Measurements from ENCODE around the gene SLIT3.

Gene SLIT3

DNA sequence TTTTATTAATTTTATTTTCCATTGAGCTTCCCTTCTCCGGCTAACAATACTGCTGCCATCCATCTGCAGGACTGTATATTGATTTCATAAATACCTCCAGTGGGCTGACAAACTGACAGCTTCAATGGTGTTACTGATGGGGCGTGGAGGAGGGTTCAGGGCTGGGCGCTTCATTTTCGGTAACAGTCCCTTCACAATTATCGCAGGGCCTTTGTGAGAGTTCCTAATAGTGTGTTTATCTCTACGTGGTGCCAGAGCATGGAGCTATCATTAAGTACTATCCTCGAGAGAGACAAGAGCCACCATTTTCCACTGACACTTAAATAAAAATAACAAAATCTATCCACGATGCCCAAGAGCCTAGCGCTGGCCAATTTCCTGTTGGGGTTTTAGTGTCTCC lies 414.8 kb downstream of the SLIT3 start:
- DNase-seq (ENCODE audit: low read depth): no peak

DNA sequence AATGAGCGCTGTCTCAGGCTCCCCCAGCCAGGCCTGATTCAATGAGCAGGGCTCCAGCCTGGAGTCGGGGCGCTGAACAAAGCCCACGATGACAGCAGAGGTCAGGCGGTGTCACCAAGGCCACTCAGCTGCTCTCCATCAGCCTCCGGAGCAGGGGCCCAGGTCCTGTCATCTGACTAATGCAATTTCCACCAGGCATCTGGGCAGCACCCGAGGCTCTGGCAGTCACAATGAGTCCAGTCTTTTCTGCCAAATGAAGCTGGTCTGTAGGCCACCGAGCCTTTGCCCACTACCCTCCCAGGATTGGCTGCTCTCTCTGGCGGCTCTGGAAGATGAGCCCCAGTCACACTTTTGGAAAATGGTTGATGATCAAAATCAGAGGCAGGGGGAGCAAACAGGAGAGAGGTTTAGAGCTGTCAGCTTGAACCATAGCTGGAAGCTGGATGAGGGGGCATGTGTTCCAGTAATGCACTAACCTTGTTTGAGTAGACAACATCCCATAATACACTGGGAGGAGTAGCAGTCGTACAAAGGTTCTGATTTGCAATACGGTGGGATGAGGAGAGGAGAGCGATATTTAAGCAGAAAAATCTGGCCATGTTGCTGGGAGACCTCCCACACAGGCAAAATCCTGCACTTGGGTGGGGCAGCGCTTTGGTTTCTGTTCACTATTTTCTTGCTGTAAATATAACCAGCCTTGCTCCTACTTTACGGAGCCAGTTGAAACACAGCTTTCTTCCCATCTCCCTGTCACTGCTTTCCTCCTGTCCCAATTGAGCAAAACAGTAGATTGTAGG lies 415.4 kb downstream of the SLIT3 start:
- DNase-seq (ENCODE audit: low read depth): no peak

DNA sequence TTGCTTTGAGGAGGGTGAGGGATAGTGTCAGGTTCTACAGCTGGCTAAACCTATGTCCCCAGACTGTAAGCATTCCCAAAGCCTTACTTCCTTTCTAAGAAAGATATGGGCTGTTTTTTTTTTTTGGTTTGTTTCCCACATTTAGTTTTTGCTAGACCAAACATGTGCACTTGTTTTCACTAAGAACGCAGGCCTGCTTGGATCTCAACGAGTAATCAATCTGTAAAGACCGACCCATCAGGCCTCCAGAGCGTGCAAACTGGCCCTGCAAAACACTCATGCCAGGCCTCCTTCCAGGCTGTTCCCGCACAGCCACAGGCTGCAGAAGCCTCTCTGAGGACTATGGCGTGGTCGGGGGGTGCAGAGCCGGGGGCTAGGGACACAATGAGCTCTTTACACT lies 416.9 kb downstream of the SLIT3 start:
- DNase-seq (ENCODE audit: low read depth): no peak

DNA sequence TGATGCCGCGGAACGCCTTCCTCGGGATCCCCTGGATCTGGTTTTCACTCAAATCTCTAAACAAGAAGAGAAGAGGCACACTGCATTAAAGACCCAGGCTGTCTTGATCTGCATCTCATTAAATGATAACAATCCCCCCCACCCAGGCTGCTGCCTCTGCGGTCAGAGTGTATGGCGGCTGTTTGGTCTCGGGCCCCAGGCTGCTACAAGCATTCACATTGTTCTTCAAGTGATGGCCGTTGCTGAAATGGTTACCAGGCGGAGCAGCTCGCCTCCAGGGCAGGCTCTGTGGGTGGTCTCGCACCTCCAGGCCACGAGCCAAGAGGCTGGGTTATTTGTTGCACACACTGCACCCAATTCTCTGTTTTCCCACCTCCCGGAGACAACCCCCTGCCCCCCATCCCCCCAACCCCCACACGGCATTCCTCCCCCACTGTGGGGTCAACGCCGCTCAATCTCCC lies 417.6 kb downstream of the SLIT3 start:
- no peak for DNase-seq (ENCODE audit: low read depth)

DNA sequence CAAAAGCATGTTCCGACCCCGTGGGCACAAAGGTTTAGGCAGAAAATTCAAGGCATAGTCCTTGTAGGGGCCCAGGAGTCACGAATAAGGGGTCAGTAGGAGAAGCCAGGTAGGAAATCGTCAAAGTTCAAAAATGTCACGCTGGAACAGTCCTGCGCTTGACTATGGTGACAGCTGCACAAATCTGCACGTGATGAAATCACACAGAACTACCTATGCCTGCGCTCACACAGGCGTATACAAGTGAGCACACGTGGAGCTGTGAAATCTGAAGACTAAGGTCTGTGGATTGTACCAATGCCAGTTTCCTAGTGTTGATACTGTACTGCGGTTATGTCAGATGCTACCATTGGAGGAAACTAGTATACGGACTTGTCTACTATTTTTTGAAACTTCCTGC lies 418.7 kb downstream of the SLIT3 start:
- no peak for DNase-seq (ENCODE audit: low read depth)

DNA sequence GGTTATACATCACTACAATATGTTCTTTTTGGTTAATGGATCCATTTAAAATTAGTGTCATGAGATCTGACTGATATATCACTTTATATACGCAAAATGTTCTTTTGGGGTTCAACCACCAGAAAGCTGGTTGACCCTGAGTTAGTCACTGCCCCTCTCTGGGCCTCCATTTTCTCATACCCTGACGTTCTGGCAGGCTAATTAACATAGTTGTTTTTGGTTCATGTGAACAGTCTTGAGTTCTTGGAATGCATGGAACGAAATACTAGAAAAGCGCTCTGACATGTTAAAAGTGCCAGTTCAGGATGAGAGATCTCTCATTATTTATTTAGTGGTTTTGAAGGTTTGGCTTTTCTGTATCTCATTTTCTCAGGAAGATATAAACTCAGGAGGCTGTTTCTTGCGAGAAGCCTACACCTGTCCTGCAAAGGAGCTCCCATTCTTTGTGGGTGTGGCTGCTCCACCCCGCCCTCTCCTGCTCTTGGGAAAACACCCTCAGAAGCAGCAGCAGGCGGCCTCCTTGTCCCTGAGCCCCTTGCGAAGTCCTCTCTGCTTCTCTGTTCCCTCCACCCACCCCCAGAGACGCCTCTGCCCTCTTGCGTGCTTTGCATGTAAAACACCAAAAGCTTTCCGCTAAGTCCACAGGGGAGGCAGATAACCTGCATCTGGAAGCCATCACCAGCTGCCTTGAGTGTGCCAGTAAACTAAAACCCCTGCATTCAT lies 419.4 kb downstream of the SLIT3 start:
- DNase-seq (ENCODE audit: low read depth): no peak

DNA sequence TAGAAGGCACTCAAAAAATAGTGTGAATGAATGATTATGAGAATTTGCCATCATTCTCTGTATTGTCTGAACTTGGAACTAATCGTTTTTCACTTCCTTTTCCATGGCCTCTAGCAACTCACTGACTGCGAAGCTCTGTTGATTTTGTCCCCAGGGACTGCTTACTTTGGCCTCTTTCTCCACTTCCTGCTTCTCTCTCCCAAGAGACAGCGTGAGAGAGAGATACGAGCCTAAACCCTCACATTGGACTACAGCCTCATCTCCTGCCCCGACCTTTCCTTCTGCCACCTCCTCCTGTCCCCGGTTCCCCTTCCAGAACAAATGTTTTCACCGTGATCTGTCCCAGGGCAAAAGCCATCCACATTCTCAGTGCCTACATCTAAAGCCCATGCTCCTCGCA lies 421.0 kb downstream of the SLIT3 start:
- DNase-seq (ENCODE audit: low read depth): no peak

DNA sequence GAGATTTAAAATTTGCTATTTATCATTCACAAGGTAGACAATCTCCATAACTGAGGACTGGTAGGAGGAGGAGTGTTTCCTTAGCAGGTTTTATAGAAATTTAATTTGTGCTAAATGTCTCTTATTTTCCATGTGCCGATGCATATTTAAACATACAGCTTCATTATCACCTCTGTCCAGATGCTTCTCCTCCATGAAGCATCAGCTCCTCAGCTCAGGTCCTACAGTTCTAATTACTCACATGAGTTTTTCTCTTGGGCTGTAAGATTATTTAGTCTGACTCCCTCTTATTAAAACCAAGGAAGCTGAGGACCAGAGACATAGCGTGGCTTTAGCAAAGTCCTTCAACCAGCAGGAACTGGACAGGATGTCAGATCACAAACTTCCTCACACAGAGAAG lies 421.6 kb downstream of the SLIT3 start:
- DNase-seq (ENCODE audit: low read depth): no peak

DNA sequence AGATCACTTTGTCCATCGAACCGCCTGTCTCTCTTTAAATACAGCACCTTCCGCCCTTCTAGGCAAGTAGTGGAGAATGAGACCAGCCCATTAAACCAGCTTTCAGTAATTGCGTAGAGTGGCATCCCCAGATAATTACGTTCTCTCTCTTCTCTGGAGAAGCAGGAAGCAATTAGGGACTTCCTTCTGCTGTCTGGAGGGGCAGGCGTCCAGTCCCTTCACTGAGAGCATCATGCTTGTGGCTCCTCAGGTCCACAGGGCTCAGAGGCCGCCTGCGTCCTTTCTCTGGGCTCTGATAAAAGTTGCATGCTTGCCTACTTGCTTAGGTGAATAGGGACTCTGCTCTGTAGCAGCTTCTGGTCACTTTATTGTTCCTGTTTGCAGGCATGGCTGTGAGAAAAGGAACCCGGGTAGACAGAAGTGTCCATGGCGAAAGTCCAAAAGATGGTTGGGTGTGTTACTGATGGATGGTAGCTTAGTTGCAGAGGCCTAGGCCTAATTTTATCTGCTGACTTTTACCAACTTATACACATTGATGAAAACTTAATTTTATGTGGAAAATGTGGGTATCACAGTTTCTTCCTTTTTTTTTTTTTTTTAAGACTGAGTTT lies 422.7 kb downstream of the SLIT3 start:
- no peak for DNase-seq (ENCODE audit: low read depth)

DNA sequence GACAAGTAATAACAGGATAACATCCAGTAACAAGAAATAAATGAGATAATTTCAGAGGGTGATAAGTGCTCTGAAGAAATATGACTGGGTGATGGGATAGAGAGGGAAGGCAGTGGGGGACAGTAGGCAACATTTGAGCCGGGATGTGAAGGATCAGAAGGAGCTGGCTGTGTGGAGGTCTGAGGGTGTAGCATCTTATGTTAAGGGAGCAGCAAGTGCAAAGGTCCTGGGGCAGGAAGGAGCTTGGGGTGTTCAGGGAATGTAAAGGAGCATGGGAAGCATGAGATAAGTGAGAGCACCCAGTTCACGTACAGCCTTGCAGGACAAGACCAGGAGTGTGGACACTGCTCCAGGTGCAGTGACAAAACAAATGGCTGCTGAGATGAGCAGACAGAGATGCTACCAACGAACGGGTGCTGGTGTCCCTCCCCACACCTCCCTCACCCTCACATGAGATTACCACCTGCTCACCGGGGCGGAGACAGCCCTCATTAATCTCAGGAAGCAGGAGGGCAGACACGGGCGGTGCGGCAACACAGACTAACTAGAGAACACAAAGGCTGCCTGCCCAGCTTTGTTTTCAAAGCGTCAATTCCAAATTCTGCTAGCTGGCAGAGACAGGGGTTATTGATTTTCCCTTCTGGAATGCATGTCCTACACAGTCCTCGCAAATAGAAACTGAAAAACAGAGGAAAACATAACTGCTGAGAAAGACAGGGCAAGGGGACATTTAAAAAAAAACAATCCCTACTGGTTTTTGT lies 423.6 kb downstream of the SLIT3 start:
- no peak for DNase-seq (ENCODE audit: low read depth)

DNA sequence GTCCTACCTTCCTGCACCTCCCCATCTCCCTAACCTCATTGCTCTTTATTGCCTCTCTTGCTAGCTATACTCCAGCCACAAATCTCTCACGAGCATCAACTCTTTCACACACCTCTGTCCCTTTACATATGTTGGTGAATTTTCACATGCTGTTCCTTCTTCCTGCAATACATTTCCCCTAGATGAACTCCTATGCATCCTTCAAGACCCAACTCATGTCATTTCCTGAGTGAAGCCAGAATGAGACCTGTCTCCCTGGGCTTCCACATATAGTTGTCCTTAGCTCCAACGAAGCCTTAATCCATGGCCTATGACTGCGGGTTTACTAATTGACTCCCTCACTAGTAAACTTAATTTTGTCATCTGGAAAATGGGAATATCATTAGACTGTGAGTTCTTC lies 424.5 kb downstream of the SLIT3 start:
- no peak for DNase-seq (ENCODE audit: low read depth)

DNA sequence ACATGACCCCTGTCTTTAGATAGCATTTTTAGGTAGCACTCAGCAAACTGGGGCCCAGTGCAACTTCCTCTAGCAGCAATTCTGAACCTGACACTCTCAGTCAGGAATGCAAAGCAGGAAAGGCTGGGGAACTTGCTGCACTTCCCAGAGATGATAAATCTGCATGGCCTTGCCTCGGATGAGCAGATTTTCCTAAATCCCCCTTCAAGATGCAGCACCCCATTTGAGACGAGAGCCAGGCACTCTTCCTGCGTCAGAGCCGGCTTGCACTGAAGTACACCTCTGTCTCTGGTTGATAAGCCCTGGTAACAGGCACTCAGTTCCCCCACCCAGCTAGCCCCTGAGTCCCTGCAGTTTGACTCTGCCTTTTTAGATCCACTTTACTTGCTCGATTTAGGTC lies 425.1 kb downstream of the SLIT3 start:
- DNase-seq (ENCODE audit: low read depth): no peak

DNA sequence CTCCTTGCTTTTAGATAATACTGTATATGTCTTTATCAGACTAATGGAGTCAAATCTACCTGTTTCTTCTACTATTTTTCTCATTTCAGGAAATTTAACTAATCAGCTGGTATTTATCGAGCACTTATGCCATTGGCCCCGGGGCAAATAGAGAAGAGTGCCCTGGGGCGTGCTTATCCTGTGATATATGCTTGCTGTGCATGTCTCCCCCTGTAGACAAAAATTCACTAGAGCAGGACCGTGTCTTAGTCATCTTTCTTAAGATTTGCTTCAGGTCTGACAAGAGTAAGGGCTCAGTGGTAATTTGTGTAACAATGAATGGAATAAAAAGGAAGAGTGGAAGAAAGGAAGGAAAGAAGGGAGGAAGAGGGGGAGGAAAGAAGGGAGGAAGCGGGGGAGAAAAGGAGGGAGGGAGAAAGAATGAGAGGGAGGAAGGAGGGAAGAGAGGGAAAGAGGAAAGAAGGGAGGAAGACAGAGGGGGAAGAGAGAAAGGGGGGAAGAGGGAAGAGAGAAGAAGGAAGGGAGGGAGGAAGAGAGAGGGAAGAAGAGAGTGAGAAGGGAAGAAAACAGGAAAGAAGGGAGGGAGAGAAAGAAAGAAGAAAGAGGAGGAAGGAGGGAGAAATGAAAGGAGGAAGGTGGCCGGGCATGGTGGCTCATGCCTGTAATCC lies 426.1 kb downstream of the SLIT3 start:
- no peak for DNase-seq (ENCODE audit: low read depth)

DNA sequence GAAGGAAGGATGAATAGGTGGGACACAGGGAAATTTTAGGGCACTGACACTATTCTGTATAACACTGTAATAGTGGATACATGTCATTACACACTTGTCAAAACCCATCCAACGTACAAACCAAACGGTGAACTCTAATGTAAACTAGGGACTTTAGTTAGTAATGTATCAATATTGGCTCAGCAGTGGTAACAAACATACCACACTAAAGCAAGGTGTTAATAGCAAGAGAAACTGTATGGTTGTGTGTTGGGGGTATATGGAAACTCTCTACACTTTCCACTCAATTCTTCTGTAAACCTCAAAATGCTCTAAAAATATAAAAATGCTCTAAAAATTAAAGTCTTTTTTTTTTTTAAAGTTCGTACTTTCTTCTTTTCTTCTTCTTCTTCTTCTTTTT lies 428.7 kb downstream of the SLIT3 start:
- no peak for DNase-seq (ENCODE audit: low read depth)

DNA sequence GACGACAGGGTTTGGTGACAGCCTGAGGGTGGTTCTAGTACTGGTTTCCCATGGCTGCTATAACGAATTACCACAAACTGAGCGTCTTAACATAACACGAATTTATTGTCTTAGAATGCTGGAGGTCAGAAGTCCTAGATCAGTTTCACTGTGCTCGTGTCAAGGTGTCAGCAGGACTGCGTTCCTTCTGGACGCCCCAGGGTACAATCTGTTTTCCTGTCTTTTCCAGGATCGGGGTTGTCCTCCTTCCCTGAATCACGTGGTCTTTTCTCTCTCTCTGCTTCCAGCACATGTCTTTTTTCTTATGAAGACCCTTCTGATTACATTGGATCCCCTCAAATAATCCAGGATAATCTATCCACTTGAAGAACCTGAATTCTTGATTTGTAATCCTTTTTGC lies 430.0 kb downstream of the SLIT3 start:
- no peak for DNase-seq (ENCODE audit: low read depth)

DNA sequence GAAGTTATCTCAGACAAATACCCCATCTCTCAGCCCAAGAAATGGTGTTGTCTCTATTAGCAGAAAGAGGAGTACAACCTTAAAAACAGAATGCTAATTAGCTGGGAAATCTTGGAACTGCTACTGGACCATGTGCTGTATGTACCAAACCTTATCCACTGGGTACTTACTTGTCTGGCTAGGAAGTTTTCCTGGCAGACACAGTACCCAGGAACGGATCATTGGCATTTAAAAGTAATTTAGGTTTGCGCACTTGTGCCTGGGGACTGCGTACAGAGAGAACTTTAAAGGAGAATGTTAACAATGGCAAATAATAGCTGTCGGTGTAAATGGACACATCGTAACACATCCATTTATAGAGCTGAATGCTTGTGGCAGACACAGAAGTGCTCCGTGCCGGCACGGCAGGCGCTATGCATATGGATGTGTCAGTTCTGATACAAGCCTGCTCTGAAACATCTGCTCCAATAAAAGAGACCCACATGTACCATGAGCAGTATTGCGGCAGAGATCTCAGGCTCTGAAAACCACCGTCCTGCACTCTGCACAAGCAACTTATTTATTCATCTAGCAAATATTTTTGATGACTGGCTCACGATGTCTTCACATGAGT lies 431.2 kb downstream of the SLIT3 start:
- no peak for DNase-seq (ENCODE audit: low read depth)

DNA sequence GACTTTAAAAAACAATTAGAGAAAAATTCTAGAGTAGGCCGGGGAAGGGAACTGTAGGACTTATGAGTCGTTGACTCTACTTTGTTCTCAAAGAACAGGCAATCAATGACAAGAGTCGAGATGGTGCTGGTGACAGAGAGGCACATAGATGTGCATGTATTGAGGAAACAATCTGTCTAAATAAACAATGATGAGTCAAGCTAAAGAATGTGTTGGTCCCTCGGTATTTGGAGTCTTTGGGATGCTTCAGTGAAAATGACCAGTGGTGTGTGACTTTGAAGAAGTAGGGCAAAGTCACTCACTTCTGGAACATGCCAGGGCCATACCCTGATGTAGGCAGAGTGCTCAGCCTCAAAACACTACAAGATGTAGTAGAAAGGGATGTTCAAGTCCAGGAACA lies 433.7 kb downstream of the SLIT3 start:
- DNase-seq (ENCODE audit: low read depth): no peak

DNA sequence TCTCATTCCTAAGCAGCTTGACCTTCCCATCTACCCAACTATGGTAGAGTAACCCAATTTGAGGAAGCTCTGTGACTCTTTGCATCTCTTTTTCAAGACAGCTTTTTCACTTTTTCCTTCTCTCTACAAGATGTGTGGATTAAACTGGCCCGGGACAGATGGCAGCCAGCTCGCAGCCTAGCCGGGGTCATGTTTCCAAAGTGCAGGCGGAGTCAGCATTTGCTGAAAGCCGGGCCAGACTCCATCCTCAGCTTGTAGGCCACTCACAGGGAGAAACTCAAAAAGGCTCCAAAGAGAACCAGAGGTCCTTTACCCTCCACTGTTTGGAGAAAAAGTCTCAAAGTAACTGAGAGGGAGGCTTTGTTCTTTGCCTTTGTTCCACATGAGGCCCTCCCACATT lies 435.0 kb downstream of the SLIT3 start:
- no peak for DNase-seq (ENCODE audit: low read depth)

DNA sequence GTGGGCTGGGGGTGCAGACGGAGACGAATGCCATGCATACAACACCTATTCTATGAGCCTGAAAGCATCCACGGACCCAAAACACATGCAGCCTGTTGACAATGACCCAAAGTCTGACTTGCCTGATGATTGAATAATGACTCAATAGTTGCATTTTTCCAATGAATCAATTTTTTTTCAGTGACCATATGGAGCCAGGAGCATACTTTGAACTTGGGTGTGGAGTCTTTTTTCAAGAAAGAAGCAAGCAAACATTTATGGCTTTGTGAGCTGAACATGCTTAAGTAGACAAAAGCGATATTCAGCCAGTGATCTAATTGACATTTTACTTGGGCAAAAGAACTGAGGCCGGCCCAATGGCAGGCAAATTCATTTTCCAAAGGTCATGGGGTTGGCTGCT lies 437.9 kb downstream of the SLIT3 start:
- DNase-seq (ENCODE audit: low read depth): no peak

DNA sequence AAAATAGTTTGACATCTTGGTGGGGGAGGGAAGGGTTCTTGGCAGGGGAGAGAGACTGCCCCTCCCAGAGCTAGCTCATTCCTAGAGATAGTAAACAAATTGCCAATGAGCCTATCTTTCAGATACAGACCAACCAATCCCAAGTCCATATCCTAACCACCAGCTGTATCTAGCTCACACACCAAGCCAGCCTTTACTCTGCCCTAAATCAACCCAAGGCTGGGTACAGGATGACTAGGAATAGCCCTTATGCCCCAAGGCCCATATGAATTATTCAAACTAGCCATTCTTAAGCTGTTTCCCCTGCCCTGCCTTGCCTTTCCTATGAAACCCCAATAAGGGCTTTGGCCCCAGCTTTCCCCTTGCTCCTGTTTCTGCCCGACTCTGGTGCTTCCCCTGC lies 440.4 kb downstream of the SLIT3 start:
- no peak for DNase-seq (ENCODE audit: low read depth)

DNA sequence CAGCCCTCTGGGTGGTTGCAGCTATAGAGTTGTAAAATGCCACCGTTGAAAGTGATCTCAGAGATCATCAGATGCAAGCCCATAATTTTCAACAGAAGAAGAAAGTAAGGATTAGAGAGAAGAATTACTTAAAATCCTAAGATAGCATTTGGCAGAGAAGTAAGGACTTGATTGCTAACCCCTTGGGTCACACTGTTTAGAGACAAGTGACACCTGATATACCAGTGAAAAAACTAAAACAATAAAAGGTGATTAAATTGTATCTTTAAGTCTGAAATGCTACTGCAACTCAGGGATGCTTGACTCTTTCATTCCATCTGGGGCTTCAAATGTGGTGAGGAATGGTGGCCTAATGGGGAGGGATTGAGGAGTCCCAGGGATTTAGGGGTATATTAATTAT lies 440.9 kb downstream of the SLIT3 start:
- no peak for DNase-seq (ENCODE audit: low read depth)

DNA sequence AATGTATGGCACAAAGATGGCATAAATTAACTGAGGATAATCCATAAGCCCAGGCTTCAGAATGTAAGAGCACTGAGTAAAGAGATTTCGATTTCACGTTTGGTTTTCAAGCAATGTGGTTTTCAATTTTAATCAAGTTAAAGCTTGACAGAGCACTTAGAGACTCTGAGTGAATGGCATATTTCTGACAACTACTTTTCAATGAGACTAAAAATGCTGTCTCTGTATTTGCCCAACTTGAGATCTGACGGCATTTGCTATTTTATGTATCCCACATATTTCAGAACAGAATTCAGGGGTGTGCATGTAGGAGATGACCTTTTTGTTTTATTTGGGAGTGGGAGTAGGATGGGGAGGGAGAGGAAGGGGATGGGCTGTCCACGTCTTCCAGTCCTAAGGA lies 441.5 kb downstream of the SLIT3 start:
- no peak for DNase-seq (ENCODE audit: low read depth)

Measured in stimulated activated CD4-positive, alpha-beta T cell treated with anti-CD3 and anti-CD28 coated beads, Interleukin-2, amount 100 ng/mL, for 4 hours (primary cell).